DMS 273 (cell line): ENCODE results near the gene ZNF385B.
A peak's percentile ranks its signal among the peaks of the same experiment; 100 is the strongest.

Source experiments
- DNase-seq: peaks from one replicate; lab custom pipeline; 2025; ENCODE audit not compliant: unreplicated experiment; lab: John Stamatoyannopoulos, UW

The ZNF385B gene

DNA sequence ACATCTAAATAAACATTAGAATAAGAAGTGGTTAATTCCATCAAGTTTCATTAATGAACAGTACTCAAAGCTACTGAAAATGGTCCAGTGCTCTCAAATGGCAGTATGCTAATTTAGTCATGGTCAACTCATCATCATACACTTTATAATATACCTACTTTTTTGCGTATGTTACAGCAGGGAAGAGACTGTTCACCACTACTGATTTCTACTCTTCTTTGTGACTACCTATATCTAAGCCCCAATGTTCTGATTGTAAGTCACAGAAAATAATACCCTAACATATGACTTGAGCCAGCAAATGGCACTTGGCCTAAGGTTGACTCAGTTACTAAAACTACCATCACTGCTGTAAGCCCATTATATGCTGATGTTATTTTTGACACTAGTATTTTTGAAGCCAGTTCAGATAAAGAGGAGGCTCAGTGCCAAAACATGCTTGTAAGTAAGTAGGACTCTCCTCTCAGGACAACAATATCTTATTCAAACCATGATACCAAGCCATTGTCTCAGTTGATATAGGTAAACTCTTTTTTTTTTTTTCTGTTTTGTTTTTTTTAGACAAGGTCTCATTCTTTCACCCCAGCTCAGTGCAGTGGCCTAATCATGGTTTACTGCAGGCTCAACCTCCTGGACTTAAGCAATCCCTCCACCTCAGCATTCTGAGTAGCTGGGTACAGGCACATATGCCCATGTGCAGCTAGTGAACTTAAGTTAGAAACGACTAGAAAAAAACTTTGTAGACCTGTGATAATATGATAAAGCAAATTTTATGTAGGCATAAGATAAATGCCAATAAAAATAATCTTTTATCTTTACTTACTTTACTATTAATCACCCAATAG lies 266.9 kb downstream of the ZNF385B start:
- no peak for DNase-seq

DNA sequence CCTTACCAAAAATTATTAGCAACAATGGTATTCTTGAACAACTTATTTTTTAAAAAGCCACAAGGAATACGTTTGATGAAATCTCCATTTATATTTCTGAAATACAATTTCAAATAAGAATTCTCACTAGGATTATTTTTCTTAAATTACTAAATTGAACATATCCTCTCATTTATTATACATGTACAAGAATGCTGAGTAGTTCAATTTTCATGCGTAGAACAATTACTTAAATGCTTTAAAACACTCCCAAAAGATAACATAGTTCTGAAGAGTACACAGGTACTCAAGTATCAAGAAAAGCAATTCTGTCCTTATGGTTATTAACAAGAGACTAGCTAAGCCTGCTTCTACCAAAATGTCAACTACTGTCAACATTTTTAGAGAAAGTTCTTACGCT lies 268.1 kb downstream of the ZNF385B start:
- no peak for DNase-seq

DNA sequence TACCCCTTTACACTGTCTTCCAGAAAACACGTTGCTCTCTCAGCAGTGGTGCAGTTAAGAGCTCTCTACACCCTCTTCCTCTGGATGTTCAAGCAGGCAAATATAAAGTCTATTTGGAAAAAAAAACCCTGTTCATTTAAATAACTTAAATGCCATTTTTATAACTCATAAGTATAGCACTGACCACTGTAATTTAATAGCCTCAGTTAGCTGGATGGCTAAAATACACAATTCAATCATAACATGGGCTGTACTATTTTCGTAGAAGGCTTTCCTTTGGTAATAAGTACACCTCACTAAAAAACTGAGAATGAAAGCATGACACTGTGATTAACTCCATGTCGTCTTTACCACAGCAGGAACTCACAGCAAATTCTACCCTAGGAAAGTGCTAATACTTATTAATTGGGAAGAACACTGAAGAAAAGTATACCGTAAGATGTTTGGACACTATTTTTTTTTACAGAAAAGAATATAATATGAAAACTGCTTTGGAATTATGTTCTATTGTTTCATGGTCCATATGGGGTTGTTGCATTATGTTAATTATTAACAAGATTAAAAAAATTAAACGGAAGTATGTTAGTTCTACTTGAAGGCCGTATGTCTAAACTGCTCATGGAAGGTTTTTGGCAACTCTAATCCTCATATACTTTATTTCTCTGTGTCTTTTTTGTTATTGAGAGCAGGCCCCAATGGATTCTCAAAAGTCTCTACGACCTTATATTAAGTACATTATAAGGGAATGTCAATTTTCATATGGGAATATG lies 269.1 kb downstream of the ZNF385B start:
- DNase-seq: no peak

GRCh38 chr2:179591690-179592089 lies 269.7 kb downstream of the ZNF385B start:
- DNase-seq: no peak

DNA sequence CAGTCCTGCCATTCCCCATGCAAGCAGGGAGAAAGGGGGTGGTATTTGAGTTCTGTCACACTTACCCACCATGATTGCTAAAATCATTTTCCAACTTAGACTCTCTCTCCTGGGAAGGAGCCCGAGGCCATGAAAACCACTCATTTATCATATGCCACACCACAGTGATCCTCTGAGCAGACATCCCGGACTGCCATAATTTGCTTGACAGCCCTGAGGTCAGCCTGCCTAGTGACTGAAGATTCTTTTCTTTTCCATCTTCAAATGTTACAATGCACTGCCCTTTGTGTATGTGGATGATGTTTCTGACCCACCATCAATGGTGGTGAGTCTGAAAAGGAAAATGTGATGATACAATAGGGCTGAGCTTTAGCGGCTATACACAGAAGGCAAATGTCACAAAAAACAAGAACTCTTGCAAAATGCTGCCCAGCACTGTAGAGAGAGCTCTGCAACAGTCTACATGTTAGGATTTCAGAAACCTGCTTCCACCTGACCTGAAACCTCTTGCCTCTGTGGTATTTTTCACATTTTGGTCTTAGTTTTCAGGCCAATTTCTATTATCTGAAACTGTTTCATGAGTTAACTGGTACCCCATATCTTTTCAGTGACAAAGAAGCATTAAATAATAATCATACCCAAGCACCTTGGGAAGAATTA lies 272.8 kb downstream of the ZNF385B start:
- no peak for DNase-seq

DNA sequence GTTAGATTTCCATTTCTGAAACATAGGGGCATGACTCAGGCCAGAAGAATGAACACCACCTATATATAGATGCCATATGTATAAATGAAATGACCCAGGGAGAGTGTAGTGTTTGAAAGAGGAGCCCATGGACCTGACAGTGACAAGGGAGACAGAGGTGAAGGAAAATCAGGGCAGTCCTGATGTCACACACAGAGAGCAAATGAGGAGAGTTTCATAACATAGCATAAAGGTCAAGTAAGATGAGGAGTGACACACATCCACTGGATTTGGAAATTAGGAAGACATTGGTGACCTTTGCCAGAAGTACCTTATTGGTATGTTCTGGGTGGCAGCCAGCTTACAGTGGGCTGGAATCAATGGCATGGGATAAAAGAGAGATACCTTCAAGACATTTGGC lies 276.7 kb downstream of the ZNF385B start:
- DNase-seq: no peak

GRCh38 chr2:179581605-179582004 lies 279.8 kb downstream of the ZNF385B start:
- peak; percentile 11 for DNase-seq

DNA sequence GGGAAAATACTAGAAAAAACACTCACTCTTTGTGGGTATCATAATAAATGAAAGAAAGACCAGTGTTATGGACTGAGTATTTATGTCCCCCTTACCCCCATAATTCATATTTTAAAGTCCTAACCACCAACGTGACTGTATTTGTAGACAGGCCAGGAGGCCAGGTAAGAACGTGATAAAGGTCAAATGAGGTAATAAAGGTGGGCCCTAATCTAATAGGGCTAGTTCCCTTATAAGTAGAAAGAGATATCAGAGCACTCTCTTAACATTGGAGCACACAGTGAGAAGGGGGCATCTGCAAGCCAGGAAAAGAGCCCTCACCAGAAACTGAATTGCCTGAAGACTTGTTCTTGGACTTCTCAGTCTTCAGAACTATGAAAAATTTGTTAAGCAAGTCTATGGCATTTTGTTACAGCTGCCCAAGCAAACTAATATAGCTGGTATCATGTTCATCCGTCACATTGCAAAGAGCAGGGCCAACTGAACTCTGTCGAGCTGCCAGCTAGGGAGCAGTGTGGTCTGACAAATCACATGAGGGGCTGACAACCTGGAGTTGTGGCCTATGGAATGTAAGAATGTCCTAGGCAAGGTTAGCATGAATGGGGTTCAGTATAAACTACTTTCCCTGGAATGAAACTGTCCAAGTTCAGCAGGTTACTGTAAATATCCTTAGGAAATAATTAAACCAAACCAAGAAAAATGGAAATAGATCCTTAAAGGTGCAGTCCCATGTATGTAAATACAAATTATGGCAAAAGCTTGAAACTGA lies 280.9 kb downstream of the ZNF385B start:
- DNase-seq: peak; percentile 3

DNA sequence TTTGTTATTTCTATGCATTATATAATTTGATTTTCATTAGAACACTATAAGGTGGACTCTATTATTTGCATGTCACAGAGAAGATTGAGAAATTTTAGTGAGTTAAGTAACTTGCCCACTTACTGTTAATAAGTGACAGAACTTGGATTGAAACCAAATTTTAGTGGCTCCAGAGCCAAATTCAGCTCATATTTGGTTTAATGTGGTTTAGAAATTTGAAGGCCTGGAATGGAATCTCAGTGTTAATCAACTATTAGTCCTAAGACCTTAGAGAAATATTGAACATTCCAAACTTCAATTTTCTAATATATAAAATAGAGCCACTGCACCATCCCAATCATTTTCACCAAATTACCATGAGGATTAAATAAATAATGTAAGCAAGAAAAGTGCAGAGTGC lies 281.6 kb downstream of the ZNF385B start:
- no peak for DNase-seq

GRCh38 chr2:179578171-179578916 lies 283.1 kb downstream of the ZNF385B start:
- DNase-seq: no peak

GRCh38 chr2:179574061-179574519 lies 287.3 kb downstream of the ZNF385B start:
- DNase-seq: no peak

DNA sequence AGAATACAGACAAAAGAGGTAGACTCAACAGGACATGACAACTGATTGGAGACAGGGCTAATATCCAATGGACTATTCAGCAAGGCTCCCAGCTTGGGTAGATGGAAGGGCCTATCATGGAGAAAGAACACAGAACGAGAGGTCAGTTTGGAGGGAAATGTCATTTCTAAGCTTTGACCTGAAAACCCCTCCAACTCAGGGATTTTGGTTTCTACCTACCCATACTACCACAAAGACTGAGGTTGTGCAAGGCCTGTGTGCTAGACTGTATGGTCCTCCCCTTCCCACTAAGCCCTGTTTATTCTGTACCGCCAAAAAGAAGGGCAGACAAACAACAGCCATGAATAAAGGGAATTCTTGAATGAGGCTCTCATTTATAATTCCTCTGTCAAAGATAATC lies 288.9 kb downstream of the ZNF385B start:
- no peak for DNase-seq

GRCh38 chr2:179571721-179572120 lies 289.7 kb downstream of the ZNF385B start:
- no peak for DNase-seq

- DNase-seq: no peak
Observed at GRCh38 chr2:179571252-179571651, 290.2 kb downstream of the ZNF385B start.

DNA sequence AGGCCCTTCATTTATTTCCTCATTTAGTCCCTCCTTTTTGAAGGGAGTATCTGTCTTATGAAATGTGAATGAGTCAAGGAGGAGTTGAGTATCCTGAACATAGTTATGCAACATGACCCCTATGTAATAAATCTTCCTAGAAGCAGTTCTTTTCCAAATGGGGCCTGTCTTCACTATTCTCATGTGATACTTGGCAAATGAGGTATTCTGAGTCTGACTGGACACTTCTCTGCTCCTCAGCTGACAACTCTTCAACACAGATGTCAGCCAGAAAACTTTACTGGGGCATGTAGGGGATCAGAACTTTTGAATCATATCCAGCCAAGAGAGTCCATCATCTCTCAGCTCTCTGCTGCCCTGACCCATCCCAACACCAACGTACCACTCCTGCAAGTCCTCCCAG lies 291.6 kb downstream of the ZNF385B start:
- DNase-seq: no peak

DNA sequence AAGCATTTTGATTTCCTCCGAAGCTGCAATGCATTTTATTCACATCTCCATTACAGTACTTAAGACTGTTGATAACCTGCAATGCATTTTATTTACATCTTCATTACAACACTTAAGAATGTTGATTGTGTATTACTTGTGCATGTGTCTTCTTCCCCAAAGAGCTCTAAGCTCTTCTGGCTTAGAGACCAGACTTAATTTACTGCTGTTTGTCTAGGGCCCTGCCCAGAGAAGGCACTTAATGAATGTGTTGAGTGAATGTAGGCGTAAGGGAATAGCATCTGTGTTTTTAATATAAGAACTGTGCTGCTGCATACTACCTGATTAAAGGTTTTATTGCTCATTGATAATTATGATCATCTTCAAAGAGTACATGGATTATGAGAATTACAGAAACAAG lies 295.6 kb downstream of the ZNF385B start:
- no peak for DNase-seq

DNA sequence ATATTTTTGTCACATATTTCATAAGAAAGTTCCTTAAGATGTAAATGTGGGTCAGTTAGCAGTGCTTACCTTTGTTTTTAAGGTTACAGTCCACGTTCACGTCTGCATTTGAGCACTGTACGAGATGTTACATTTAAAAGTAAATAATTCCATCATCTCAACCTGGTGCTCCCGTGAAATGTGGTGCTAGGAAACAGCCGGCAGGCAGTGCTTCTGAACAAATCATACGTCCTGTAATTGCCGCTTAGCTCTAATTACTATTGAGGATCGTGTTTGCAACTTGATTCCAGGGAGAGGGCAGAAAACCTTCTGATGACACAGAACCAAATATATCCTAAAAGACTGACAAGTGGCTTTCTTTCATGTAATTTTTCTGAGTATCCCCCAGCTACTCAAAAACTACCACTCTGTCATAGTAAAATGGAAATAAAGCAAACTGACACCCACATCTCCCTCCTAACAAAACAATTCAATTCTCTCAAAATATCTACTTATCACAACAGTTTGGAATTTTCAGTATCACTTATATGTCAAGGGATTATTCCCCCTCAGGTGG lies 299.0 kb downstream of the ZNF385B start:
- peak; percentile 80 for DNase-seq

DNA sequence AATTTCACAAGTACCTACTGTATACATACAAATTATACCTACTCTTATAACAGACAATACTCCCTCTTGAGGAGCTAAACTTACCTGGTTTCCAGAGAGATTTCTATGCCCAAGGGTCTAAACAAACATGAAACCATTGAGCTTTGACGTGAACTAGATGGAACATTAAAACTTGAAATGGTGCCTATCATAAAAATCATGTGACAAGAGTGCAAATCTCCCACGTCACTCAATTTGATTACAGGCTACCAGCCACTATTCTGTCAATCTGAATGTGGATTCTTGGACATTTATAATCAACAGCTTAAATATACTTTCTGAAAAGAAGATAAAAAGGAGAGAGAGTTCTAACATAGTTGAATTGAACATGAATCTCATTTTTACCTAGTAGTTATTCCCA lies 299.7 kb downstream of the ZNF385B start:
- peak; percentile 7 for DNase-seq

GRCh38 chr2:179560257-179560735 lies 301.1 kb downstream of the ZNF385B start:
- no peak for DNase-seq
